AG04449 (cell line): ENCODE data around the gene ZNF438.

Source experiments
- CTCF ChIA-PET: fragments of 350-600 bp; formaldehyde crosslinking; extraction: SDS; loops from one replicate; lab custom pipeline; 2021; ENCODE audit warnings: antibody characterized with exemption; lab: Yijun Ruan, JAX
- POLR2A ChIA-PET: fragments of 400-600, 350-600 bp; formaldehyde crosslinking; extraction: SDS; loops from one replicate; lab custom pipeline; 2020; ENCODE audit warnings: antibody characterized with exemption, inconsistent platforms; lab: Yijun Ruan, JAX
- DNase-seq: peaks from one replicate; pipeline ENCODE4 v3.0.0-alpha.2; 2010; ENCODE audit warnings: low read depth, low spot score
- H3K4me3 ChIP-seq: 2 replicates; pipeline ENCODE4 v1.5.1; 2011; ENCODE audit warnings: low read depth, mild to moderate bottlenecking, control low read depth, low read length
- TF ChIP-seq, protein P1 (sequence below): IDR thresholded peaks from one replicate; pipeline ENCODE4 v1.5.1; 2011; ENCODE audit warnings: mild to moderate bottlenecking, moderate library complexity, low read length, control low read depth, inconsistent platforms; ENCODE audit not compliant: insufficient read depth; ENCODE audit errors: missing control alignments

The ZNF438 gene

DNA sequence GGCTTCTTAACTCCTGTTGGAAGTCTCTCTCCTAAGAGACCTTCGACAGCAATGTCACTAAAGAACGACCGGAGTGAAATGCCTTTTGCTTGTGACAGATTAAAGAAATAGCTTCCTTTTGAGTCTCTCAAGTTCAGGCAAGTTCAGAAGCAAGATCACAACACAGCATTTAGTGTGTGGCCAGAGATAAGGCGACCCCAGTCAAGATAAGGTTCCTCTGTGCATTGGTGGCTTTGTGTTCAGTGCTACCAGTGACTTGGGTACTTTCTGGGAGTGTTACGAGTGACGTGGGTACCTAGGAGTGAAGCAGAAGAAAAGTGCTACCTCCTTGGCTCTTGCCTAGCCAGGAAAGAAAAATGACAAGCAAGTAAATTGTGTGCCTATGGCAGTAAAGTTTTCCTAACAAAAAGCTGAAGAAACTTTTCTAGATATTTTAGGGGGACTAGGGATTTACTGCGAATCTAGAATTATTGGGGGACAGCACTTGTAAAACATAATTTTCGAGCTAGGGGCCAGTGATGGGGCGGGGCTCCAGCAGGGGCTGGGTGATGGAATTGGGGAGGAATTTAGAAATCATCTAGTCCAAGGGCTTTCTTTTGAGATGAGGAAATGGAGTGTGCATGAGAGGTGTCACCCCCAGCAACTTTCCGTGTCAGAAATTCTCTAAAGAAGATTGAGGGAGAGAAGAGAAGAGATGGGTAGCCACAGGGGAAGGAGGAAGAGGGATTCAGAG, 210.2 kb downstream of the ZNF438 start:
- TF ChIP-seq, protein P1, sequence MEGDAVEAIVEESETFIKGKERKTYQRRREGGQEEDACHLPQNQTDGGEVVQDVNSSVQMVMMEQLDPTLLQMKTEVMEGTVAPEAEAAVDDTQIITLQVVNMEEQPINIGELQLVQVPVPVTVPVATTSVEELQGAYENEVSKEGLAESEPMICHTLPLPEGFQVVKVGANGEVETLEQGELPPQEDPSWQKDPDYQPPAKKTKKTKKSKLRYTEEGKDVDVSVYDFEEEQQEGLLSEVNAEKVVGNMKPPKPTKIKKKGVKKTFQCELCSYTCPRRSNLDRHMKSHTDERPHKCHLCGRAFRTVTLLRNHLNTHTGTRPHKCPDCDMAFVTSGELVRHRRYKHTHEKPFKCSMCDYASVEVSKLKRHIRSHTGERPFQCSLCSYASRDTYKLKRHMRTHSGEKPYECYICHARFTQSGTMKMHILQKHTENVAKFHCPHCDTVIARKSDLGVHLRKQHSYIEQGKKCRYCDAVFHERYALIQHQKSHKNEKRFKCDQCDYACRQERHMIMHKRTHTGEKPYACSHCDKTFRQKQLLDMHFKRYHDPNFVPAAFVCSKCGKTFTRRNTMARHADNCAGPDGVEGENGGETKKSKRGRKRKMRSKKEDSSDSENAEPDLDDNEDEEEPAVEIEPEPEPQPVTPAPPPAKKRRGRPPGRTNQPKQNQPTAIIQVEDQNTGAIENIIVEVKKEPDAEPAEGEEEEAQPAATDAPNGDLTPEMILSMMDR, result no peak
- no peak for DNase-seq
- no peak overlapping the region for H3K4me3 ChIP-seq
- POLR2A ChIA-PET, result interaction anchor here (0.6 kb wide), 1 partner anchor 10 kb away, joined by 3 read pairs; no protein-coding TSS in a partner anchor
- CTCF ChIA-PET, result interaction anchor here (0.7 to 2.0 kb wide), 3 partner anchors 9 to 96 kb away, joined by 3 to 5 read pairs (median 3); no protein-coding TSS in a partner anchor

DNA sequence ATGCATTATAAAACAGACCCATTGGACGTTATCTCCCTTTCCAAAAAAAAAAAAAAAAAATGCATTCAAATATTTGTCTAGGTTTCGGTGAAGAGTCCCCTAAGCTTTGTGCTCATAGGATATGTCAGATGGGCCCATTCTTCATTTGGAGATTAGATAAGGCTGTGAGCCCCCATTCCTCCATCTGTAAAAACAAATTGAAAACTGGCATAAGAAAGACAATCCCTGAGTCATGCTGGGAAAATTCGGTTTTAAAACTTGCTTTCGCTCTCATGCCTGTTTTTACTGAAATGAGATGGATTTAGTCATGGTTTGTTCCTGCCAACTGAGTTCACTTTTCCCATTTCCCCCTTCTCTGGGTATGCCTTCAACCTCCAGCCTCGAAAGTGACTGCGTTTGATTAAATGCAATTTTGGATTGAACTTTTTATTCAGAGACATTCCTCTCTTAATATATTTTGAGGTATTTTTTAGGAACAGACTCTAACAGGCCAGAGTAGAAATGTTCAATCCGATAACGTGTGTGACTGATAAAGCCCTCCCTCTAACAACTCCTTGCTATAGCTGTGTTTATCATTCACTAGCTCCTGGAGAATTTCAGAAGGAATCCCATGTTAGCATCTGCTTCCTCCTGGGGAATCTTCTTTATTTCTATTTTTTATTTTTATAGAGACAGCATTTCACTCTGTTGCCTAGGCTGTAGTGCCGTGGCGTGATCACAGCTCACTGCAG, 211.2 kb downstream of the ZNF438 start:
- DNase-seq, result no peak
- ChIA-PET POLR2A (interaction anchor here (0.6 kb wide), 1 partner anchor 9 kb away, joined by 3 read pairs; no protein-coding TSS in a partner anchor), CTCF (interaction anchor here (2.0 kb wide), 1 partner anchor 13 kb away, joined by 5 read pairs; no protein-coding TSS in a partner anchor)
- 0 out of 2 replicates have a peak overlapping the region, but pooled peaks have one; percentile 7 for H3K4me3 ChIP-seq
- TF ChIP-seq, protein P1, result no peak

DNA sequence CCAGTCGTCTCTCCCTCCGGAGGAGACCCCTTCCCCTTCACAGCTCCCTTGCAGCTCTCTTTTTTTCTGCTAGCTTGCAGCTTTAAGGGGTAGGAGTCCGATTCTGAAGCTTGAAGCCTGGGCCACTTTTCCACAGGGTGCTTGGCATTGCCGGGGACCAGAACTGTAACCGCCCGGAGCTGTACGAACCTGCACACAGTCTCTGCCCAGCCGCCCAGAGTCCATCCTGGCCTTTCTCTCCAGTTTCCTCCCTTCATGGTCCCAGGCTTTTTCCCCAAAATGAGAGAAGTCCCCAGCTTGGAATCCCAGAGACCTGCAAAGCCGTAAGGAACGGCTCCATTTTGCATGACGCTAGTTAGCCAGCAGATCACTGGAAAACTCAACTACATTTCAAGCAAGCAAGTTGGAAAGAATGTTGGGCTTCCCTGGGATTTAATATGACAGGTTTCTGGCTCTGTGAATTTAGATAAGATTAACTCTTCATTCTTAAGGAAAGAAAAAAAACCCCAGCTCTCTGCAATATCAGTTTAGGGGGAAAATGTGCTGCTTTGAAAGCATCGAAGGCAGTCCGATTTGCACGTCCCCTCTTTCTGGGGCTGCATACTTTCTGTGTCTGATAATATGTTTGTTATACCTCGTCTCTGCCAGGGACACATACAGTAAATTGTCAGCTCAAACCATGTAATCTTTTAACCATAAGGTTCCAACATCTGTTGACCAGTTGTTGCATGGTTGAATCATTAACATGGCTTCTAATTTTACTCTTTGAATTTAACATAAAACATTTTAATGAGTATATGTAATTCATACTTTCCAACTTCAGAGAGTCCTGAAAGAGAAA, 212.1 kb downstream of the ZNF438 start:
- TF ChIP-seq, protein P1, result no peak
- no peak for DNase-seq
- CTCF ChIA-PET, result interaction anchor here (2.0 kb wide), 1 partner anchor 14 kb away, joined by 5 read pairs; no protein-coding TSS in a partner anchor
- POLR2A ChIA-PET, result interaction anchor here (0.5 to 0.6 kb wide), 2 partner anchors 35 to 315 kb away, joined by 3 to 5 read pairs; no protein-coding TSS in a partner anchor
- H3K4me3 ChIP-seq, result peak overlapping the region; percentile 4; the same call in 1 of the 2 replicates

DNA sequence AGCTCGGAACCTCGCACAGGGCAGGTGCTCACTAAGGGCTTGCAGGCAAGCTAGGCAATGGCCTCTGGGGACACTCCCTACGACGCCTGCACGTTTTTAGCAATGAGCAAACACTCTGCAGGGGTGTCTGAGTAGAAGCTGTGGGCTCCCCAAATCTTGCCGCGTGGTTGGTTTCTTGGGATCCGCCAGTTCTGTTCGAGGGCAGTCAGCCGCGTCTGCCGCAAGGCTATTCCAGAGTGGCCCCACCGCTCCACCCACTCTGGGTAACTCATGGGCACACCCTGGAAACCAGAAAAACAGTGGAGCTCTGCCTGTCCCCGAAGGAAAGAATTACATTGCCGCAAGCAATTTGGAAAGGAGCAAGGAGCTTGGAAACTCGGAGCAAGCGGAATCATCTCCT, 212.8 kb downstream of the ZNF438 start:
- no peak for DNase-seq
- H3K4me3 ChIP-seq, result no peak overlapping the region
- POLR2A ChIA-PET, result interaction anchor here (0.5 to 0.6 kb wide), 2 partner anchors 35 to 316 kb away, joined by 3 to 5 read pairs; no protein-coding TSS in a partner anchor
- TF ChIP-seq, protein P1, result no peak
- CTCF ChIA-PET, result interaction anchor here (0.9 to 1.4 kb wide), 2 partner anchors 10 to 35 kb away, joined by 3 to 4 read pairs; no protein-coding TSS in a partner anchor

DNA sequence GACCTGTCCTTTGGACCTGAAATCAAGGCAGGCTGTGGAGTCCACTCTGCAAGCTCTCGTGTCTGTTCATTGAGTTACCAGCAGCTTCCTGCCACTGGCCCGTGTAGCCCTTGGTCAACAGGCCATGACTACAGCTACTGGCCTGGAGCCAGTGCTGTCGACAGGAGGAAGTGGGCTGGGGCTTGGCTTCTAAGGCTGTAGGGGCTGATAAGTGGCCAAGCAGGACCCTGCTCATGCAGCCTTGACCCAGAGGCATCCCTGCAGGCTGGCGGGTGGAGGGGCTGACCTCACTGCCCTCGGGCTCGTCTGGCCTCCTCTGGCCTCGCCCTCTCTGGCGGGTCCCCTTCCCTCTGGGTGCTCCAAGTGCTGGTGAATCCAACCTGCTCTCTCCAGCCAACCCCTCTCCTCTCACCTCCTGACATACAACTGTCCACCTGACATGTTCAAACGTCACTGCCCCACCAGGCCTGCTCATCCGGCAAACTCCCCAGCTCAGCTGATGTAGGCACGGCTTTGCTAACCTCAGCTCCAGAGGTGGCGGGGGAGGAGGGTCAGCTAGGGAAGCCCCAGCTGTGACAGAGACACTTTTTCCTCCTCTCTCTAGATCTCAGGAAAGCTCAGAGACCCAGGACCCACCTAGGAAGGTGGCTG, 213.5 kb downstream of the ZNF438 start:
- DNase-seq, result no peak
- POLR2A ChIA-PET, result no interaction called here

More for the DNA sequence above, 213.5 kb downstream of the ZNF438 start:
- no peak overlapping the region for H3K4me3 ChIP-seq
- TF ChIP-seq, protein P1, result no peak
- CTCF ChIA-PET, result interaction anchor here (0.9 to 1.4 kb wide), 2 partner anchors 9 to 35 kb away, joined by 3 to 4 read pairs; no protein-coding TSS in a partner anchor
